PC-3 (cell line): Measurements from ENCODE around the gene DNASE2. TPM values are rescaled to one million over a fixed set of nuclear protein-coding genes. Genes with fewer than 3 reads are reported as not detected.
"Not testable (repeated sequence)": the region's sequence is repeated elsewhere in the genome, so short reads cannot be mapped to it uniquely, and the experiment has no call there.

ENCODE experiments used
- ATAC-seq: fragments of 200-7000 bp; cut with Tn5 transposase; 2 replicates; pipeline ENCODE4 v1.9.1; 2020; ENCODE audit warnings: mild to moderate bottlenecking, moderate library complexity
- BruUV-seq: library from RNA; stranded (reverse); fragments of 400-500 nt; replicated peaks from 2 replicates; lab custom pipeline; 2021; lab: Mats Ljungman, UMichigan
- CTCF ChIA-PET: fragments of 300-600 bp; sonication (Branson Sonifier 250); formaldehyde crosslinking; loops from one replicate; lab custom pipeline; 2022; ENCODE audit warnings: antibody characterized with exemption; lab: Charles Lee
- POLR2A ChIA-PET: fragments of 300-600 bp; sonication (Branson Sonifier 250); formaldehyde crosslinking; loops from one replicate; lab custom pipeline; 2022; ENCODE audit warnings: antibody characterized with exemption; ENCODE audit not compliant: unreplicated experiment; lab: Charles Lee
- DNase-seq: peaks from one replicate; pipeline ENCODE4 v3.0.0-alpha.2; 2015
- H2AFZ ChIP-seq: fragments of 300-600 bp; sonication (generic); 2 replicates; pipeline ENCODE4 v1.6.0; 2016; ENCODE audit warnings: antibody characterized with exemption, low read length
- H3F3A ChIP-seq: fragments of 300-600 bp; sonication (generic); one replicate; pipeline ENCODE4 v1.6.0; 2017; ENCODE audit warnings: antibody characterized with exemption, low read length, control low read depth, mild to moderate bottlenecking; ENCODE audit not compliant: unreplicated experiment
- H3K27ac ChIP-seq: fragments of 300-600 bp; sonication (generic); 2 replicates; pipeline ENCODE4 v1.5.1; 2016; ENCODE audit warnings: mild to moderate bottlenecking, low read length
- H3K27me3 ChIP-seq: fragments of 300-600 bp; sonication (generic); 2 replicates; pipeline ENCODE4 v1.6.1; 2016; ENCODE audit warnings: low read length, mixed read lengths
- H3K36me3 ChIP-seq: fragments of 300-600 bp; sonication (generic); 2 replicates; pipeline ENCODE4 v1.6.1; 2016; ENCODE audit warnings: low read depth, mixed run types, low read length, mixed read lengths
- H3K4me1 ChIP-seq: fragments of 300-600 bp; sonication (generic); 2 replicates; pipeline ENCODE4 v1.5.1; 2016; ENCODE audit warnings: low read length; ENCODE audit not compliant: insufficient read depth
- H3K4me2 ChIP-seq: fragments of 300-600 bp; sonication (generic); 2 replicates; pipeline ENCODE4 v1.6.0; 2016; ENCODE audit warnings: low read length
- H3K4me3 ChIP-seq: fragments of 300-600 bp; sonication (generic); 2 replicates; pipeline ENCODE4 v1.5.1; 2016; ENCODE audit warnings: mild to moderate bottlenecking, low read length, mixed read lengths
- H3K79me2 ChIP-seq: fragments of 300-600 bp; sonication (generic); 2 replicates; pipeline ENCODE4 v1.6.1; 2017; ENCODE audit warnings: low read length, mixed read lengths
- H3K9ac ChIP-seq: fragments of 300-600 bp; sonication (generic); 2 replicates; pipeline ENCODE4 v1.6.0; 2016; ENCODE audit warnings: mild to moderate bottlenecking, low read length
- H3K9me2 ChIP-seq: fragments of 300-600 bp; sonication (generic); replicated peaks from 2 replicates; pipeline ENCODE4 v1.6.1; 2016; ENCODE audit warnings: mixed run types, low read length, mixed read lengths
- H3K9me3 ChIP-seq: fragments of 300-600 bp; sonication (generic); 2 replicates; pipeline ENCODE4 v1.6.1; 2016; ENCODE audit warnings: low read length, mixed read lengths
- H4K20me1 ChIP-seq: fragments of 300-600 bp; sonication (generic); 2 replicates; pipeline ENCODE4 v1.6.1; 2016; ENCODE audit warnings: low read length, mixed read lengths
- EZH2 ChIP-seq: fragments of 300-600 bp; sonication (generic); IDR thresholded peaks from one replicate; pipeline ENCODE4 v1.6.1; 2017; ENCODE audit warnings: antibody characterized with exemption, mild to moderate bottlenecking, low read length; ENCODE audit not compliant: unreplicated experiment
- EZH2phosphoT487 ChIP-seq: fragments of 300-600 bp; sonication (generic); IDR thresholded peaks from 2 replicates; pipeline ENCODE4 v1.6.1; 2018; ENCODE audit warnings: mild to moderate bottlenecking, antibody characterized with exemption, low read length, borderline replicate concordance
- intact Hi-C: fragments of 100-400 bp; cut with micrococcal nuclease; formaldehyde crosslinking; loops from 2 replicates; pipeline ENCODE4 v1.9.0; 2023
- total RNA-seq: library from RNA; depleted of rRNA; stranded (reverse); fragments of >200 nt; gene quantifications from 2 replicates; pipeline ENCODE4 v1.2.3, GENCODE V29; 2014
- TF ChIP-seq, protein P1 (sequence below): fragments of 300-600 bp; sonication (generic); conservative IDR thresholded peaks from 2 replicates; pipeline ENCODE4 v1.5.1; 2017; ENCODE audit warnings: antibody characterized with exemption, low read depth, mild to moderate bottlenecking, low read length

The DNASE2 gene
- total RNA-seq, 1 experiment from 2014 or later, result 48.0 TPM

DNA sequence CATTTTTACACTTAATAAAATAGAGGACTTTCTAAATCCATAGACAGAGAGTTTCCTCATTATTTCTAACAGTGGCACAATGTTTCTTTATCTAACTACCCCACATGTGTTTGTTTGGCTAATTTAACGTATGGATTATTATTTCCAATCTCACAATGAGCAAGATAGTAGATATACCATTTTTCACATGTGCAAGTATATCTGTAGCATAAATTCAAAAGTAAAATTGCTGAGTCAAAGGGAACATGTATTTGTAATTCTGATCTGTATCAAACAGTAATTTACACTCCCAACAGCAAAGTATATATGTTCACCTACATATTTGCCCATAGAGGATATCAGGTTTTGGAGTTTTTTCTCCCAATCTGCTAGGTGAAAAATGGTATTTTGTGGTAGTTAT lies 24.6 kb downstream of the DNASE2 start:
- no peak for ATAC-seq
- Histone ChIP-seq H3K4me1 (no peaks in the 10 kb centered on the region), H3K79me2 (no peaks in the 10 kb centered on the region), H3F3A (no peaks in the 10 kb centered on the region), H3K36me3 (no peaks in the 10 kb centered on the region; the same call in 1 of the 2 replicates), H3K4me2 (no peak overlapping the region), H3K27me3 (no peaks in the 10 kb centered on the region), H3K4me3 (no peak overlapping the region), H3K27ac (no peak overlapping the region), H3K9ac (no peak overlapping the region), H4K20me1 (no peaks in the 10 kb centered on the region), H2AFZ (no peak overlapping the region), H3K9me2 (no peaks in the 10 kb centered on the region), H3K9me3 (no peaks in the 10 kb centered on the region)
- ChIA-PET POLR2A (no interaction called here), CTCF (no interaction called here)
- no TSS peak for BruUV-seq
- no peak for DNase-seq
- intact Hi-C loops, result no loop called here
- TF ChIP-seq EZH2phosphoT487 (no peak), EZH2 (no peak)
- TF ChIP-seq, protein P1, sequence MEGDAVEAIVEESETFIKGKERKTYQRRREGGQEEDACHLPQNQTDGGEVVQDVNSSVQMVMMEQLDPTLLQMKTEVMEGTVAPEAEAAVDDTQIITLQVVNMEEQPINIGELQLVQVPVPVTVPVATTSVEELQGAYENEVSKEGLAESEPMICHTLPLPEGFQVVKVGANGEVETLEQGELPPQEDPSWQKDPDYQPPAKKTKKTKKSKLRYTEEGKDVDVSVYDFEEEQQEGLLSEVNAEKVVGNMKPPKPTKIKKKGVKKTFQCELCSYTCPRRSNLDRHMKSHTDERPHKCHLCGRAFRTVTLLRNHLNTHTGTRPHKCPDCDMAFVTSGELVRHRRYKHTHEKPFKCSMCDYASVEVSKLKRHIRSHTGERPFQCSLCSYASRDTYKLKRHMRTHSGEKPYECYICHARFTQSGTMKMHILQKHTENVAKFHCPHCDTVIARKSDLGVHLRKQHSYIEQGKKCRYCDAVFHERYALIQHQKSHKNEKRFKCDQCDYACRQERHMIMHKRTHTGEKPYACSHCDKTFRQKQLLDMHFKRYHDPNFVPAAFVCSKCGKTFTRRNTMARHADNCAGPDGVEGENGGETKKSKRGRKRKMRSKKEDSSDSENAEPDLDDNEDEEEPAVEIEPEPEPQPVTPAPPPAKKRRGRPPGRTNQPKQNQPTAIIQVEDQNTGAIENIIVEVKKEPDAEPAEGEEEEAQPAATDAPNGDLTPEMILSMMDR, result no peak

DNA sequence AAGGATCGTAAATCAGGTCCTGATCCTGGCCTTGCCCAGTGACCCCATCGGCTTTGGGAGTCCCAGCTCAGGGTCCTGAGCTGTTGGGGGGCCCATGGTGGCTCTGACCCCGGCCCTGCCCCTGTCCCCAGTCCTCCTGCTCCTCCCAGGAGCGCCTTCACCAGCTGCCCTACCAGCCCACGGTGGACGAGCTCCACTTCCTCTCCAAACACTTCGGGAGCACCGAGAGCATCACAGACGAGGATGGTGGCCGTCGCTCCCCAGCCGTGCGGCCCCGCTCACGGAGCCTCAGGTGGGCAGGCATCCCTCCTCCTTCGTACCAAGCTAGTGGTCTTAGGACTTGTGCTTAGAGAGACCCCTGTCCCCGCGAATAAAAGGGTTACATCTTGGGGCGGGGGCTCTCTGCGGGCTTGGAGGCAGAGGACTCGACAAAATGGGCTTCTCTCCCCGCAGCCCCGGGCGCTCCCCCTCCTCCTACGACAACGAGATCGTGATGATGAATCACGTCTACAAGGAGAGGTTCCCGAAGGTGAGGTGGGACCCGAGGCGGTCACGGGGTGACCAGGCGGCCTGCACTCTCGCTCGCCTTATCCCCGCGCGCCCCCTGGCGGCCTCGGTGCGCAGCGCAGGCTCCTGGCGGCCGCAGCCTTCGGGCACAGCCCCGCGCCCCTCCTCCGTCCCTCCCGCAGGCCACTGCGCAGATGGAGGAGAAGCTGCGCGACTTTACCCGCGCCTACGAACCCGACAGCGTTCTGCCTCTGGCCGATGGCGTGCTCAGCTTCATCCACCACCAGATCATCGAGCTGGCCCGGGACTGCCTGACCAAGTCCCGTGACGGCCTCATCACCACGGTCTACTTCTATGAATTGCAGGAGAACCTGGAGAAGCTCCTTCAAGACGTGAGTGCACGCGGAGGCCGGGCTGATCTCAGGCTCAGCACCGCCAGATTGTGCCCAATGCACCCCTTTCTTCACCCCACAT lies 33.8 kb downstream of the DNASE2 start:
- Histone ChIP-seq H3F3A (no peaks in the 10 kb centered on the region), H3K9me3 (no peaks in the 10 kb centered on the region), H3K9ac (no peak overlapping the region), H3K4me1 (peaks cover 14% of the 10 kb centered on the region), H3K27me3 (no peaks in the 10 kb centered on the region), H3K9me2 (no peaks in the 10 kb centered on the region), H3K79me2 (no peaks in the 10 kb centered on the region), H3K36me3 (no peaks in the 10 kb centered on the region), H3K27ac (no peak overlapping the region), H3K4me3 (peak overlapping the region; percentile 42; the same call in 1 of the 2 replicates), H2AFZ (peak overlapping the region; percentile 77), H3K4me2 (peak overlapping the region; percentile 76), H4K20me1 (no peaks in the 10 kb centered on the region)
- DNase-seq (peak; percentile 94), ATAC-seq (peak; percentile 97)
- TF ChIP-seq EZH2phosphoT487, result no peak
- TF ChIP-seq, protein P1, result peak; percentile 99
- ChIA-PET CTCF (interaction anchor here (0.5 to 1.1 kb wide), 7 partner anchors 23 to 178 kb away, joined by 3 to 9 read pairs (median 5); a partner anchor contains a TSS), POLR2A (interaction anchor here (0.5 to 0.6 kb wide), 3 partner anchors 51 to 95 kb away, joined by 3 to 5 read pairs (median 4); no protein-coding TSS in a partner anchor)
- intact Hi-C loops, result loop anchor here (5.0 kb wide), 2 partner anchors 70 to 85 kb away; partner anchors contain the start of gene HOOK2
- no TSS peak for BruUV-seq

DNA sequence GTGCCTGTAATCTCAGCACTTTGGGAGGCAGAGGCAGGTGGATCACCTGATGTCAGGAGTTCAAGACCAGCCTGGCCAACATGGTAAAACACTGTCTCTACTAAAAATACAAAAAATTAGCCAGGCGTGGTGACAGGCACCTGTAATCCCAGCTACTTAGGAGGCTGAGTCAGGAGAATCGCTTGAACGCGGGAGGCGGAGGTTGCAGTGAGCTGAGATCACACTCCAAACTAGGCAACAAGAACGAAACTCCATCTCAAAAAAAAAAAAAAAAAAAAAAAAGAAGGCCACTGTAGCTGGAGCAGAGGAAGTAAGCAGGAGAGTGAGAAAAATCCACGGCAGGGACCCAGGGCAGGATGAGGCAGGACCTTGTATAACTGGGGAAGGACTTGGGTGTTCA lies 34.6 kb downstream of the DNASE2 start:
- DNase-seq, ATAC-seq, POLR2A ChIA-PET, H3K27me3 ChIP-seq, H3K27ac ChIP-seq, H3K9ac ChIP-seq, H4K20me1 ChIP-seq, H3K4me2 ChIP-seq, H3K9me3 ChIP-seq, H3K9me2 ChIP-seq, BruUV-seq, H3F3A ChIP-seq, H2AFZ ChIP-seq, H3K36me3 ChIP-seq, H3K4me3 ChIP-seq, H3K79me2 ChIP-seq: not testable (repeated sequence)
- peaks cover 14% of the 10 kb centered on the region for H3K4me1 ChIP-seq
- CTCF ChIA-PET, result interaction anchor here (0.5 kb wide), 1 partner anchor 44 kb away, joined by 6 read pairs; no protein-coding TSS in a partner anchor
- intact Hi-C loops, result loop anchor here (5.0 kb wide), 2 partner anchors 69 to 84 kb away; partner anchors contain the start of gene HOOK2
